ENCODE results near the gene CRKL.
A peak's percentile ranks its signal among the peaks of the same experiment; 100 is the strongest.

Gene CRKL

DNA sequence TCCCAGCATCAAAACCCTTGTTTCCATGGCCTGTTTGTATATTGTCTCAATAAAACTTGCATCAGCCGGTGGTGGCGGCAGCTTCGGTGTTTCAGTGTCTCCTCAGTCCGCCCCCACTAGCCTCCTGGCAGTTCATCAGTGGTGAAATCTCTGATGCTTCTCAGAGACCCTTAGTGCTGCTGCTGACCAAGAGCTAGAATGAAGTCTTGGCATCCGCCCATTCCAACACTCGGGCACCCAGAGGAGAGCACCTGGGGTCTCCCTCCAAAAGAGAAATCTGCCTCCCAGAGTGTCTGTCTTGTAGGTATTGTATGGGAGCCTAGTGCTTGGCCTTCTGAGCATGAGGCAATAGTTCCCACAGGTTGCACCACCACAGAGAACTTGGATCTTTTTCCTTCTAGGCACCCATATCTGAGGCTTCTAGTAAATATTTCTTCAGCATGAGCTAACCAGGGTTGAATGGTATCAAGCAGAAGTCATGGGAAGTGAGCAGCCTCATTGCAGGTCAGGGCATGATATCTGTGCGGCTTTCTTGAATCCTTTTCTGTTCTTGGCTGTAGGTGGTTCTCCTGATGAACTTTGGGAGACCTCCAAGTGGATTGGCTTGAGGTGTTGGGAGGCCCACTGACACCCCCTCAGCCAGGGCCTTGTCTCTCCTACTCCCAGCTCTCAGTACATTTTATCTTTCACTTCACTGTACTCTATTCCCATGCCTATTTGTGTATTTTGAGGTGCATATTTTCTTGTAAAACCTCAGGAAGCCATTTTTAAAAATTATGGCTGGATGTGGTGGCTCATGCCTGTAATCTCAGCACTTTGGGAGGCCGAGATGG is 36.7 kb downstream of the CRKL start:
- DNase-seq, result no peak

DNA sequence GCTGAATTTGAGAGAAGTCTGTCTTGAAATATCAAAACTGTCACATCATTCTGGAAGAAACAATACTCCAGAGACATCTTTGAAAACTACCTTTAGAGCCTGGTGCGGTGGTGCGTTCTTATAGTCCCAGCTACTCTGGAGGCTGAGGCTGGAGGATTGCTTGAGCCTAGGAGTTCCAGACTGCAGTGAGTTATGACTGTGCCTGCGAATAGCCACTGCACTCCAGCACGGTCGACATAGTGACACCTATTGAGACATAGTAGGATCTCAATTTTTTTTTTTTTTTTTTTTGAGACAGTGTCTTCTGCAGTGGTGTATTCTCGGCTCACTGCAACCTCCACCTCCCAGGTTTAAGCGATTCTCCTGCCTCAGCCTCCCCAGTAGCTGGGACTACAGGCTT is 38.3 kb downstream of the CRKL start:
- DNase-seq, result no peak

DNA sequence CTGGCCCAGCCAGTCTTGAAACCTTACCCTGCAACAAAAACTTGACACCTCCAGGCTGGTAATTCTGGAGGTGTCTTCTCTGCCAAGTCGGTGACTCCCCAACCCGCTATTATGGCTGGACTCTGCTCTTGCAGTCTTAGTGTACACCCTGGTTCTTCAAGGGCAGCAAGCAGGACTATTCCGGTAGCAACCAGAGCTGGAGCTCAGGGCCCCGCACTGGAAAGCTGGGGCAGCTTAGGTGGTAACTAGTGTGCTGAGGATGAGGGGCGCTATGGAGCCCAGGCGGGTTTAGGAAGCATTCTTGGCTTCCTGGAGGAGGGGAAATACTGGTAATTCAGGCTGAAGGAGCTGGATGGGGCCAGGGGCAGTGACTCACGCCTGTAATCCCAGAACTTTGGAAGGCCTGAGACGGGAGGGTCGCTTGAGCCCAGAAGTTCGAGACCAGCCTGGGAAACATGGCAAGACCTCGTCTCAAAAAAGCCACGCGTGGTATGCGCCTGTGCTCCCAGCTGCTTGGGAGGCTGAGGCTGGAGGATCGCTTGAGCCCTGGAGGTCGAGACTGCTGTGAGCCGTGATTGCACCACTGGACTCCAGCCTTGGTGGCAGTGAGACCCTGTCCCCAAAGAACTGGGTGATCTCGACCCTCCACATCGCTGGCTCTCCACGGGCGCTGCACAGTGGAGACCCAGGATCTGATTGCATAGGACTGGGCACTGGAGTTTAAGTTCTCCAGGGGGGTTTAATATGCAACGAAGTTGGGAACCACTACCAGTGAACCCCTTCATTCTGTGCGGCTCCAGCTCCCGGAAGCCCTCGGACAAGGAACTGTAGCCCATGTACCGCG is 39.3 kb downstream of the CRKL start:
- no peak for DNase-seq

DNA sequence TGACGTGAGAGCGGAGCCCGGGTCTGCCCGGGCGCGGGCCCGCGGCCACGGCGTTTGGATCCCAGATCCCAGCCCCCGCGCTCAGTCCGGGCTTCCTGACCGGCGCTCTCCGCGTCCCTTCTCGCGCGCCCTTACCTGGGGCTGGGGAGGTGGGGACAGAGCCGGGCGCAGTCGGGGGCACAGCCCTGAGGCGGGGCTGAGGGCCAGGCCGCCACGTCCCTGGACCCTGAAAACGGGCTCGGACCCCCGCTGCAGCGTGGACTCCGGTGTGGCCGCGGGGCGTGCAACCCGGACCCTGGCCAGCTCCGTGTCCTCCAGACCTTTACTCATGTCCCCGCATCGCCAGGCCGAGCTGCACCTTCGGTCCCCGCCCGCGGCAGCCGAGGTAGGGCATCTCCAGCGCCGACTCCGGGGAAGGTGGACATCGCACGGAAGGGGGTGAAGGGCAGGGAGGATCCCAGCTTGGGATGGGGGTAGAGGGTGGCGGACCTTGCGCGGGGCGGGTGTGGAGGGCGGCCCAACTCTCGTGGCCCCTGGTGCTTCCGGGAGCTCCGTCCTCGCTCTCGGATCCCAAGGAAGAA is 40.0 kb downstream of the CRKL start:
- DNase-seq, result no peak

DNA sequence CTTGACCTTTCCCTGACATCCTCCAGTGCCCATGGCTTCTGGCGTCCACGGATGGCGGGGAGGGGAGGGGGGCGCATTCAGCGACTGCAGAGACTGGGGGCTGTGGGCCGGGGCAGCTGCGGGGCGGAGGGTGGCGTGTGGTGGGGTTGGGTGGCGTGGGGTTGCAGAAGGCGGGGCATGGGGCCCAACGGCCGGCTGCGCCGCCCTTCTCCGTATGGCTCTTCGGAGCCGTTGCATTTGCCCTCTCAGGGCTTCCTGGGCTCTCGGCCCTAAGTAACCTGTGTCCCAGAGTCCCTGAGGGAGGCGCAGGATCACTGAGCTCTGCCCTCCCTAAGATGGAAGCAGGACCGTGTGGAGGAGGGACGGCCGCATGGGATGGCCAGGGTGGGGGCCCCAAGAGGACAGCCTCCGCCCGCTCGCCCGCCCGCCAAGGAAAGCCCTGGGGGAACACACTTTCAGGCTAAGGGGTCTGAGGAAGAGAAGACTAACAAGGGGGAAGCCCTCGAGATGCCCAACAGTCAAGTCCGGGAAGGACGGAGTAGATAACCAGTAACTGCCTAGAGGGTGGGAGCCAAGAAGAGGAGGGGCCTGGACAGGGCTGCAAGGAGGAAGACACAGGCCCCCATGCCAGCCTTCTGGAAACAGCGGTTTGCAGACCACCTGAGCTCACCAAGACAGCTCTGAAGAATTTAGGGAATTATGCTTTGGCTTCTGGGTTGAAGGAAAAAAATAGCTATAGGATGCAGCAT is 40.6 kb downstream of the CRKL start:
- DNase-seq, result peak; percentile 10

DNA sequence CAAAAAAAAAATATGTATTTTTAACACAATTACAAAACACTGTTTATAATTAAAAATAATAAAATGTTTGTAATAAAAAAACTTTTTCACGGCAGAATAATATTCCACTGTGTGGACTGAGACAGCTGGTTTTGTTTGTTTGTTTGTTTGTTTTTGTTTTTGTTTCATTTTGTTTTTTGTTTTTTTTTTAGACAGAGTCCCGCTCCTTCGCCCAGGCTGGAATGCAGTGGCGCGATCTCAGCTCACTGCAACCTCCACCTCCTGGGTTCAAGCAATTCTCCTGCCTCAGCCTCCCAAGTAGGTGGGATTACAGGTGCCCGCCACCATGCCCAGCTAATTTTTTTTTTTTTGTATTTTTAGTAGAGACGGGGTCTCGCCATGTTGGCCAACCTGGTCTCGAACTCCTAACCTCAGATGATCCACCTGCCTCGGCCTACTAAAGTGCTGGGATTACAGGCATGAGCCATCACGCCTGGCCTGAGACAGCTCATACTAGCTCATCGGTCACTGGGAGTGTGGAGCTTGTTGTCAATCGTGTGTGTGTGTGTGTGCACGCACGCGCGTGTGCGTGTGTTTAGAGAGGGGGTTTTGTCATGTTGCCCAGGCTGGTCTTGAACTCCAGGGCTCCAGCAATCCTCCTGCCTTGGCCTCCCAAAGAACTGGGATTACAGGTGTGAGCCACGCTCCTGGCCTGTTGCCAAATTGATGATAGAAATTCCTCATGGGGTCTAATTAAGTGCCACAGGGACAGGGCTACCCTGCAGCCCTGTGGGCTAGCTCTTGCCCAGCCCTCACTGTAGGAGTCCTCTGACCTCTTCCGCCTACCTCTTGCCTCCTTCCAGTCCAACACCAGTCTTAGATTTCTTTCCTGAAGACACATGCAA is 42.6 kb downstream of the CRKL start:
- no peak for DNase-seq

DNA sequence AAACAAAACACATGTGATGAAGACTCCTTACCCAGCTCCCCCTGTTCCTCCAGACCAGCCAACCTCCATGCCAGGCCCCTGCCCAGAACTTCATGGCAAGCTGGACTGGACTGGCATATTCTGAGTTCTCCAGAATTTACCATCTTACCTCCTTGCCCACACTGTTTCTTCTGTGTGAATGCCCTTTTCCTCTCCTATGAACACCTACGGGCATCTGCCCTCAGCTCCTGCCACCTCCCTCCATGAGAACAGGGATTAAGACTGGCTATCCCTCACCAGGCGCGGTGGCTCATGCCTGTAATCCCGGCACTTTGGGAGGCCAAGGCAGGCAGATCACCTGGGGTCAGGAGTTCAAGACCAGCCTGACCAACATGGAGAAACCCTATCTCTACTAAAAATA is 43.4 kb downstream of the CRKL start:
- no peak for DNase-seq

DNA sequence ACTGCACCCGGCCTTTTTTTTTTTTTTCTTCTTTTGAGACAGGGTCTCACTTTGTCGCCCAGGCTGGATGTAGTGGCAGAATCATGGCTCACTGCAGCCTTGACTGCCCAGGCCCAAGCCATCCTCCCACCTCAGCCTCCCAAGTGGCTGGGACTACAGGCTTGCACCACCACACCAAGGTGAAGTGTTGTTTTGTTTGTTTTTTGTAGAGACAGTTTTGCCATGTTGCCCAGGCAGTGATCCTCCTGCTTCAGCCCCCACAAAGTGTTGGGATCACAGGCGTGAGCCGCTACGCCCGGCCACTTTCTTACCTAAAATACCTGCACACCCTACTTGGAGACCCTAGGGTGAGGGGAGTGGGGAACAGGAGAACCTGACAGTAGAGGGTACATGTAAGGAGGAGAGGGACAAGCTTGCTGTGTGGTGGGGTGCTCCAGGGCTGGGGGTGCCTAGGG is 45.3 kb downstream of the CRKL start:
- DNase-seq, result no peak

DNA sequence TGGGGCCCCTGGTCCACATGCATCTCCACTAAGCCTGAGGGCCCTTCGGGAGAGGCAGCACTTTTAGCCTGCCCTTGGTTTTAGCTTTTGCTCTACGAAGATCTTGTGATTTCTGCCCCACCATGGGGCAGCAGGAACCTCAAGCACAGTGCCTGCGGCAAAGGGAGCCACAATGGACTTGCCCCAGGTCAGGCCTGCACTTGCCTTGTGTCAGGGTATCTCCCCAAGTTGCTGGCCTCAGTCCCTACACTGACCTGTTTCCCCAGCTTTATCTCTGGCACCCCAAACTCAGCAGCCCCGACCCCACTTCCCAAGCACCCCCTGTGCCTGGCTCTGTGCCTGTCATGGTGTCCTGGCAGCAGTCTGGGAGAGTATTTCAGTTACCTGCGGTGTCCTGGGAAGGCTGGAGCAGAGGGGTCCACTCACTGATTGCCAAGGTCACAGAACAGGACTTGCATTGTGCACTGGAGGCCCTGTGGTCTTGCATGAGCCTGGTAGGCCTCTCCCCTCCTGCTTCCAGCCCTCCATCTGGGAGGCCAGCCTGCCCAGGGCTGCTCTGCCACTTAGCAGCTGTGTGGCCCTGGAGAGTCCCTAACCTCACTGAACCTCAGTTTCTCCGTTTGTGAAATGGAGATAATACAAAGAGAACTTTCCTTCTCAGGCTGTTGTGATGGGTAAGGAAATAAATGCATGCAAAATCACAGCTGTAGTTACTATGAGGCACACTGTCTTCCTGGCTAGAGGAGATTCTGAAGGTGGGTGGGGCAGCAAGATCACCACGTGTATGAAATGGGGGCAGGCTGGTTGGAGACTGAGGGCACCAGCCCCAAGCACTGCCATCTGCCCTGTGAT is 46.2 kb downstream of the CRKL start:
- DNase-seq, result no peak

DNA sequence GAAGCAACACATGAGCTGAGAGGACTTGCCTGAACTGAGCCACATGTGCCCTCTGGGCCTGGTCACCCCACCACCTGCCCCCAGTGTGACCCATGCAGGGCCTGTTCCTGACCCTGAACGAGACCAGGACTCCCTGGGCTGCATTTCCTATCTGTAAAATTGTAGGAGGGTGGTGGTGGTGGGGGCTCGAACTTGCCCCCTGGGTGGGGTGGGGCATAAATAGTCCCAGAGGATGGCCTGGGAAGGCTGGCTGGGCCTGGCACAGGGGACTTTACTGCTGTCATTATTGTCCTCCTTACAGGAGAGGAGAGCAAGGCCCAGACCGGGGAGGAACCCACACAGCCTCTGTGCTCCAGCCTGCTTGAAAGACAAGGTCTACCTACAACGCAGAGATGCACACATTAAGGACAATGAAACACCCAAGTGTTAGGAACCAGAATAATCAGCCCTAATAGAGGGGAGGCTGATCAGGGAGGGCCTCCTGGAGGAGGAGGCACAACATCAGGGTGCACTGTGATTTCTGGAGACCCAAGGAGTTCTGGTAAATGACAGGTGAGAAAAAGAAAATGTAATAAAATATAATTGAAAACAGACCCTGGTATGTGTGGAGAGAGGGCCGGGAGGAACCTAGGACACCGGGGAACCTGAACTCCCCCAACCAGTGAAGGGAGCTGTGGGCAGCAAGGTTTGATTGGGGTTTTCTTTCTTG is 47.0 kb downstream of the CRKL start:
- DNase-seq, result no peak

DNA sequence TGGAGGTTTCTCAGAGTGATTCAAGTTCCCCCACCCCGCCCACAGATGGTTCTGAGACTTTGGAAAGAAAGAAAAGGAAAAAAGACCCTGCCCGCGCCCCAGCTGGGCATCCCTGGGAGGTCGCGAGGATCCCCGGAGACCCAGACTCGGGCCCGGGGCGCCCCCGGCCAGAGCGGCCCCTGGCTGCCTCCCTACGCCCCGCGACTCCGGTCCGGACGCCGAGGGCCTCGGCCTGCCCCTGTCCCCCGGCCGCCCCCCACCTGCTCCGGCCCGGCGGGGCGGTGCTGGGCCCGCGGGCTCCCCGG is 47.5 kb downstream of the CRKL start:
- DNase-seq, result no peak

DNA sequence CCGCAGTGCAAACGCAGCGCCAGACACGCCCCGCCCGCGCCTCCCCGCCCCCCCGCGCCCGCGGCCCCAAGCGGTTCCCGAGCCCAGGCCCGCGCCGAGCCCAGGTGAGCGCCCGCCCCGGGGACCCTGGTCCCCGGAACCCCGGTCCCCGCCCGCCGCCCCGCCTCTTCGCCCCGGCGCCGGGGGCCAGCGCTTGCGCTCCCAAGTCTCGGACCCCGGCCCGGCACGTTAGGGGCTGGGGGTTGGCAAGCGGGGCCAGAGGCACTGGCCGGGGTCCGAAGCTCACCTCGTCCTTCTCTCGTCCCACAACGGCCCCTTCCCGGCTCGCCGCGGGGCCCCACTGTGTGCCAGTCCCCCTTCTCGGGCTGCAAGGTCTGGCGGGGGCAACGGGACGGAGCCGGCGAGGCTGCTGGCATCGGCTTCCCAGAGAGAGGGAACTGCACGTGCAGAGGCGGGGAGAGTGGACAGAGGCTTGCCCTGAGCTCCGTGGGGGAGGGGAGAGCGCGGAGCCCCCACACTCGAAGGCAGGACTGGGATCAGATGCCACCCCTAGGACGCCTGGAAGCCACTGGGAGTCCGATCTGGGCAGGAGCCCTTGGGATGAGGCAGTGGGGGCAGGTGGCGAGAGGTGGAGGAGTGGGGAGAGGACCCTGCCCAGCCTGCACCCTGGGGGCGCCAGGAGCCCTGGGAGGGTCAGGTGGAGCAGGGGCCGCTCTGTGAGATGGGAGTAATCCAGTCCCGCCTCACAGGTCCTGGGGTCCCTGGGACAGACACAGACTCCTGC is 48.1 kb downstream of the CRKL start:
- DNase-seq, result no peak

DNA sequence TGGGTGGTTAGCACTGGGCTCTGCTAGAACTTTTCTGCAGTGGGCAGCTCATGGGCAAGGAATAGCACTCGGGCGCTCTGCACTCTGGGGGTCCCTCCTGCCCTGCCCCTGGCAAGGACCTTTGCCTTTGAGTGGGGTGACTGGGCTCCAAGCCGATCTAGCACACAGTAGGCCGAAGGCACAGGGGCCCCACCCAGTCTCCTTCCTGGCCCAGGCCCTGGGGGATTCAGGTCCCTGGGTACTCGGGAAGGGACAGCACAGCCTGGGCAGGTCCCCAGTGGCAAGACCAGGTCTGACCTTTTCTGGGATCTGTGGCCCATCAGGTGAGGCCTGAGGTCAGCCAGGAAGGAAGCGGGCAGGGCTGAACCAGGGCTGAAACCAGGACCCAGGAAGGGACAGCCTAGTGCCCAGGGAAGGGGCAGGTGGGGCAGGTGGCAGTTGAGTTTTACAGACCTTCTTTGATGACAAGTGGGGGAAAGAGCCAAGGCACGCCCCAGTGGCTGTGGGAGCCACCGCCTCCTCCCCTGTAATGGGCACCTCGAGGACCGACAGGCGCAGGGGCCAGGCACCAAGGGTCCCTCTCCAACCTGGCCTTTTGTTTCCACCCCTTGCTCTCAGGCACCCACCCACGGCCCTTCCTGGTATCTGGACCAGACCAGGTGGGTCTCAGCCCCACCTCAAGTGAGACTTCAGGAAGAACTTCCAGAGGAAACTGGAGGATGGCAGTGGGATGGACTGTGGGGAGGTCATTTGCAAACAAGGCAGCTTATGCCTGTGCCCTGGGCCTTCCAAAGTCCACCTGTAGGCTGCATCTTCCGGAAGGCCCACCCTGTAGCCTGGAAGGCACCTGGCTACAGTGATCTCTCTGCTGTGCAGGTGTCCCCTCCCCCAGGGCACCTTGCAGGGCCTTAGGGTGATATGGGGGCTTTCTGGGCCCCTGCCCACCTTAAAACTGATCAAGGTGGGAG is 49.0 kb downstream of the CRKL start:
- no peak for DNase-seq

DNA sequence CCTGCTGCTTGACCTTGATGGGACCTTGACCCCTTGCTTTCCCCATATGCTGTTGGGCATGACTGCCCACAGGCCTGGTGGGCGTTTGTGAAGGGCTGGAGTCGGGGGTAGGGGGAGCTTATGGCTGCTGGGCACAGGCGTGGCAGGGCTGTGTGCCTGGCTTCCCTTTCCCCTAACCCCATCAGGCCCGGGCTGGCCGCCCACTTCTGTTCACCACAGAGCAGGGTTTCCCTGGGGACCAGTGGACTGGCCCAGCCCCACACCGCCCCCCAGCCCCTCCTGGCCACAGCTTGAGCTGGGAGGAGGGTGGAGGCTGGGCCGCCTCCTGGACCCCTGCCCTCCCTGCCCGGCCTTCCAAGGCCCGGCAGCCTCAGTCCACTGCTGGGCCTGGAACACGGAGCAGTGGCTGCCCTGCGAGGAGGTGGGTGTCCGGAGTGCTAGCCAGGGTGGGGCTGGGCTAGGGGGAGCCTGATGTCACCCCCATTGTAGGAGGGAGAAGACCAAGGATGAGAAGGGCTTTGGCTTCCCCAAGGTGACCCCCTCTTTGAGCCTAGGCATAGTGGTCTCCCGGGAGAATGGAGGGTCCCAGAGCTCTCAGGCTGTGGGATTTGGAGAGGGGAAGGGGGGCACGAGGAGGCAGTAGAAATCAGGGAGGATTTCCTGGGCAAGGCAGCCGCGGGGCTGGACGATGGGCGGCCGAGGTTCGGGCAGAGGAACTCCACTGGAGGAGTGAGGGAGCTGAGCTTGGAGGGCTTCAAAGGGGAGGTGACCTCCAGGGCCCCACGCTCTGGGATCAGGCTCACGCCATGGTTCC is 49.9 kb downstream of the CRKL start, which contains the start of gene AIFM3:
Gene AIFM3, plus strand, starts transcription at position 373 of the 814 bp plus-strand sequence. CDS start 690 bp downstream, outside the sequence.
- peak; percentile 59 for DNase-seq

DNA sequence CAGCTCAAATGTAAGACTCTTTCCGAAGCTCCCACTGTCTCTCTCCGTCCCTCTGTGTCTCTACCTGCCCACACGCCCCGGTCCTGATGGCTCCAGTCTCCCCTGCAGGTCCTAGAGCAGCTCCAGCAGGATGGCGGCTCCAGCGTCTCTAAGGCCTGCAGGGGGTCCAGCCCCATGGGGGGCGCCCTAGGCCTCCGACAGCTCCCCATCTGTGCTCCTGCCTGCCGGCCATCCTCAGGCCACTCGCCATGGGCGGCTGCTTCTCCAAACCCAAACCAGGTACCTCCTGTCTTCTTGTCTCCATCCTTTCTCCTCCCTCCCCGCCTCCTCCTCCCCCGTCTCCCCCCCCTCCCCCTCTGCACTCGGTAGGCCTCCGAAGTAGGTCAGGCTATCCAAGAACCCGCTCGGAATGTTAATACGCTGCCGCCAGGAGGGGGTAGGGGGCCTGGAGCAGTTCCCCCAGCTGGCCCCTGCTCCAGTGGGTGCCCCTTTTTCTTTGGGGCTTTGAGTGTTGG is 50.5 kb downstream of the CRKL start:
- peak; percentile 23 for DNase-seq

DNA sequence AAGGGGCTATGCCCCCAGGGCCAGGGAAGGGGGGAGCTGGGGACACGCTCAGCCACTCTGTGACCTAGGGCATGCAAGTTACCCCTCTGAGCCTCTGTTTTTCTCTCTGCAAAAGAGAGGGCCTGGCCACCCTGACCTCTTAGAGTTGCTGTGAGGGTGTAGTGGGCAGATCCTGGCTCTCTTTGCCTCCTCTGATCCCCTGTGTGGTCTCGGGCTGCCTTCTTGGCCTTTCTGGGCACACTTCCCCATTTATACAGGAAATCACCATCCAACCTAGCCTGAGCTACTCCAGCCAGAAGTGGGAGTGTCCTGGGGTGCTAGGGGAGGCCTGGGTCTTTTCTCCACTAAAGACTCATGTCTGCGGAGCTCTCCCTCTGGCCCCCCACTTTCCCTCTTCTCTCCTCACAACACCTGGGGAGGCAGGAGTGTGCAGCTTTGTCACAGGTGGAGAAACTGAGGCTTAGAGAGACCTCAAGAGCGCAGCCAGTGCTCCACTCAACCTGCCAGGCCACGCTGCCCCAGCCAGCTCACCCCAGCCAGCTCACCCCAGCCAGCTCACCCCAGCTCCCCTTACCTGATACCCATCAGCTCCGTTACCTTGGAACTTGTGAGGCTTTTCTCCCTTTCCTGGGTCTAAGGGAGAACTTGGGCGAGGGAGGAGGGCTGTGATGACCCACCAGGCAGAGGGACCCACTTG is 51.2 kb downstream of the CRKL start:
- no peak for DNase-seq
